Glutamatergic neuron (in vitro differentiated cells): ENCODE data around the gene PPIP5K1. TPM values are rescaled to one million over a fixed set of nuclear protein-coding genes. Genes with fewer than 3 reads are reported as not detected.

ENCODE experiments used
- DNase-seq: peaks from one replicate; pipeline ENCODE4 v3.0.0; 2022
- H3K27ac Mint-ChIP-seq: one replicate; pipeline ENCODE4 v1.8.0; 2020; ENCODE audit warnings: mild to moderate bottlenecking, mixed read lengths, inconsistent platforms; ENCODE audit not compliant: unreplicated experiment
- H3K27me3 Mint-ChIP-seq: one replicate; pipeline ENCODE4 v1.8.0; 2020; ENCODE audit warnings: mild to moderate bottlenecking, moderate library complexity, mixed read lengths, inconsistent platforms; ENCODE audit not compliant: unreplicated experiment
- H3K36me3 Mint-ChIP-seq: one replicate; pipeline ENCODE4 v1.8.0; 2020; ENCODE audit warnings: mild to moderate bottlenecking, mixed read lengths, inconsistent platforms; ENCODE audit not compliant: unreplicated experiment
- H3K4me1 Mint-ChIP-seq: one replicate; pipeline ENCODE4 v1.8.0; 2020; ENCODE audit warnings: mild to moderate bottlenecking, low read depth, mixed read lengths, inconsistent platforms; ENCODE audit not compliant: unreplicated experiment
- H3K4me3 Mint-ChIP-seq: one replicate; pipeline ENCODE4 v1.8.0; 2020; ENCODE audit warnings: mild to moderate bottlenecking, mixed read lengths, inconsistent platforms; ENCODE audit not compliant: unreplicated experiment
- H3K9me3 Mint-ChIP-seq: one replicate; pipeline ENCODE4 v1.8.0; 2020; ENCODE audit warnings: mild to moderate bottlenecking, moderate library complexity, mixed read lengths, inconsistent platforms; ENCODE audit not compliant: unreplicated experiment
- total RNA-seq: library from RNA; stranded (reverse); fragmentation: NEBNext Ultra II Directional; extraction: Animal tissue kit (Norgen Biotek cat#: 25700); gene quantifications from one replicate; pipeline ENCODE4 v1.2.1, GENCODE V29; 2021; ENCODE audit not compliant: unreplicated experiment
- TF ChIP-seq, protein P1 (sequence below): fragments of 200-600 bp; sonication (generic); IDR thresholded peaks from one replicate; pipeline ENCODE4 v1.5.0; 2021; ENCODE audit not compliant: partially characterized antibody, unreplicated experiment

Gene PPIP5K1
- total RNA-seq, 1 donor from 2014 or later: 66.4 TPM

DNA sequence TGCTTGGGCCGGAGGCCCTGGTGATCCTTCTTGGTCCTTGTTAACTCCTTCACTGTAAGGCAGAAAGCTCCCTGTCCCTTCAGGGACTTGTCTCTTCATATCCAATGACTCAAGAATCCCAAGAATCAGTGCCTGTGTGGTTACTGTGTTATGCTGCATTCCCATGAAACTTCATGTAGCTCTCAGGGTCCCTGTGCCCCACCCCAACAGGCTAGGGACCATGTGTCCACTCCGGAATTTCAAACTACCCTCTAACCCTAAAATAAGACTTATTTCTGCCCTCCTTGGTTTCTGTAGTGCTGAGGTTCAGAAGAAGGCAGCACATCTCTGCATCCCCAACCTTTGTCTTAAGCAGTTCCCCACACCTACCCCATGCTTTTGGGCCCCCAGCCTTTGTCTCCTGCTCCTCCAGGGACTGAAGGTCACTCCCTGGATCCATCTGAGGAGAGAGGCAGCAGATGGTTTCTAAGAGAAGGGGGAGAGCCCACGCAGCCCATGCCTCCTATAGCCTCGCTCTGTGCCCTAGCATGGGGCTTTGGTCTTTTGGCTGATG is 73.1 kb downstream of the PPIP5K1 start:
- peak overlapping the region; percentile 100 for H3K27ac Mint-ChIP-seq
- H3K4me1 Mint-ChIP-seq: peaks cover 49% of the 10 kb centered on the region
- H3K27me3 Mint-ChIP-seq: peaks cover 20% of the 10 kb centered on the region
- peak; percentile 51 for DNase-seq
- H3K36me3 Mint-ChIP-seq: peaks cover 23% of the 10 kb centered on the region
- H3K4me3 Mint-ChIP-seq: peak overlapping the region; percentile 99
- peaks cover 40% of the 10 kb centered on the region for H3K9me3 Mint-ChIP-seq
- TF ChIP-seq, protein P1, sequence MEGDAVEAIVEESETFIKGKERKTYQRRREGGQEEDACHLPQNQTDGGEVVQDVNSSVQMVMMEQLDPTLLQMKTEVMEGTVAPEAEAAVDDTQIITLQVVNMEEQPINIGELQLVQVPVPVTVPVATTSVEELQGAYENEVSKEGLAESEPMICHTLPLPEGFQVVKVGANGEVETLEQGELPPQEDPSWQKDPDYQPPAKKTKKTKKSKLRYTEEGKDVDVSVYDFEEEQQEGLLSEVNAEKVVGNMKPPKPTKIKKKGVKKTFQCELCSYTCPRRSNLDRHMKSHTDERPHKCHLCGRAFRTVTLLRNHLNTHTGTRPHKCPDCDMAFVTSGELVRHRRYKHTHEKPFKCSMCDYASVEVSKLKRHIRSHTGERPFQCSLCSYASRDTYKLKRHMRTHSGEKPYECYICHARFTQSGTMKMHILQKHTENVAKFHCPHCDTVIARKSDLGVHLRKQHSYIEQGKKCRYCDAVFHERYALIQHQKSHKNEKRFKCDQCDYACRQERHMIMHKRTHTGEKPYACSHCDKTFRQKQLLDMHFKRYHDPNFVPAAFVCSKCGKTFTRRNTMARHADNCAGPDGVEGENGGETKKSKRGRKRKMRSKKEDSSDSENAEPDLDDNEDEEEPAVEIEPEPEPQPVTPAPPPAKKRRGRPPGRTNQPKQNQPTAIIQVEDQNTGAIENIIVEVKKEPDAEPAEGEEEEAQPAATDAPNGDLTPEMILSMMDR: no peak

DNA sequence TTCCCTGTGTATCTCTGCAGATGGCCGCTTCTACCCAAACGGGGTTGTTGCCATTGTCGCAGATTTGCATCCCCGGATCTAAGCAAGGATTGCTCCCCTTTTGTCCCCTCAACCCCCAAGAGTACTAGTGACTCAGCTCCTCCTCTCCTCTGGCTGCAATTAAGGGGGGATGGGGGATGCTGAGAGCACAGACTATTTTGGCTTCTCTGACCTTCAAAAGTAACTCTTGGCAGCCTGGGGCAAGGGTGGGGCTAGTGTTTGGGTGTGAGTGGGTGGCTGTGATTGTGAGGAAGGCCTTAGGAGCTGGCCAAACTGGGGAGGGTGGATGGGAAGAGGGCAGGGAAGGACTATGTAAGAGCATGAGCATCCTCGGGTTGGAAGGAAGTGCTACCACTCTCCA is 73.8 kb downstream of the PPIP5K1 start:
- H3K9me3 Mint-ChIP-seq: peaks cover 40% of the 10 kb centered on the region
- TF ChIP-seq, protein P1: no peak
- no peak for DNase-seq
- H3K4me1 Mint-ChIP-seq: peaks cover 56% of the 10 kb centered on the region
- peak overlapping the region; percentile 100 for H3K27ac Mint-ChIP-seq
- peaks cover 16% of the 10 kb centered on the region for H3K36me3 Mint-ChIP-seq
- peaks cover 23% of the 10 kb centered on the region for H3K27me3 Mint-ChIP-seq
- H3K4me3 Mint-ChIP-seq: peak overlapping the region; percentile 99

DNA sequence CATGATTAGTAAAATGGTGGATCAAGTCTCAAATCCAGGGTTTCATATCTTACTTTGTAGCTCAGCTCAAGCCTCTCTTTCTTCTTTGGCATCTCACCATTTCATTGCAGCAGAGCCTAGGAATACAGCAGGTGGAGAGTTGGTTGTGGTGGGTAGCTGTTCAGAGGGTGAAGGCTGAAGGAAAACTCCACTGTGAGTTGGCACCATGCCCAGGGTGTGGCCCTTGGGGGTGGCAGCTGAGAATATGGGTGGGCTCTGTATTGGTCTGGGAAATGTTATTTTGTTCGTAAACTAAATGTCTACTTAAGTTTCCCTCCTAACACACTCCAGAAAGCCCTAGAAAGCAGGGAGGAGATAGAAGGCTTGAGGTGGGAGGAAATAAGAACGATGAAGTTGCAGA is 74.3 kb downstream of the PPIP5K1 start:
- Mint-ChIP-seq H3K4me3 (peak overlapping the region; percentile 99), H3K27ac (peak overlapping the region; percentile 100), H3K4me1 (peaks cover 56% of the 10 kb centered on the region), H3K9me3 (peaks cover 37% of the 10 kb centered on the region), H3K36me3 (peaks cover 11% of the 10 kb centered on the region), H3K27me3 (peaks cover 25% of the 10 kb centered on the region)
- DNase-seq: no peak
- TF ChIP-seq, protein P1: no peak

DNA sequence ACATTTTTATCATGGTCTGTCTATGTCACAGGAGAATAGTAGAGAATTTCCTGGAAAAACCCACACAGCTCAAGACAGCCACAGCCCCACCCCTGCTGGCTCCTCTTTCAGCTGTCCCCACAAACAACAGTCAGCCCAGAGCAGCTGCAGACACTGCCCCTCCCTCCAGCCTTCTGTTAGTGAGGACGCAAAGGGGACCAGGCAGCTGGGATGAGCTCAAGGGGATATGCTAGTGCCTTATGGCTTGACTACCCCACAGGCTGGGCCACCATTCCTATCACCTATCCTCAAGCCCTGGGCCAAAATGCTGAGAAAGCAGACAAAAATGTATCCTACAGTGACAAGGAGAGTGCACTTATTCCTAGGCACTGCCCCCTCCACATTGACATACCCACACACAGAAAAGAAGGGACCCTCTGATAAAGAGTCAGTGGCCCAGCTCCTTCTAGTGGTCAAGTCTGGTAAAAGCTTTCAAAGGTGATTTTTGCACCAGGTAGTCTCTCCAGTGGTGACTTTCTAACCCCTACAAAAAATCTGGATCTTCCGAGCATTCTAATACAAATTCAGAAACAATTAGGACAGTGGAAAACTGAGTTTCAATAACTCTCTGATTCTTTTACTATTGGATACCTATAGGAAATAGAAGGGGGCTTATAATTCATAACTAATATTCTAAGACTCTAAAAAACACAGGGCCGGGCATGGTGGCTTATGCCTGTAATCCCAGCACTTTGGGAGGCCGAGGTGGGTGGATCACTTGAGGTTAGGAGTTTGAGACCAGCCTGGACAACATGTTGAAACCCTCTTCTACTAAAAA is 75.6 kb downstream of the PPIP5K1 start:
- H3K27ac Mint-ChIP-seq: peak overlapping the region; percentile 86
- H3K4me1 Mint-ChIP-seq: peaks cover 49% of the 10 kb centered on the region
- H3K9me3 Mint-ChIP-seq: peaks cover 33% of the 10 kb centered on the region
- H3K27me3 Mint-ChIP-seq: peaks cover 26% of the 10 kb centered on the region
- peak overlapping the region; percentile 73 for H3K4me3 Mint-ChIP-seq
- TF ChIP-seq, protein P1: peak; percentile 80
- DNase-seq: peak; percentile 70
- H3K36me3 Mint-ChIP-seq: peaks cover 1% of the 10 kb centered on the region

DNA sequence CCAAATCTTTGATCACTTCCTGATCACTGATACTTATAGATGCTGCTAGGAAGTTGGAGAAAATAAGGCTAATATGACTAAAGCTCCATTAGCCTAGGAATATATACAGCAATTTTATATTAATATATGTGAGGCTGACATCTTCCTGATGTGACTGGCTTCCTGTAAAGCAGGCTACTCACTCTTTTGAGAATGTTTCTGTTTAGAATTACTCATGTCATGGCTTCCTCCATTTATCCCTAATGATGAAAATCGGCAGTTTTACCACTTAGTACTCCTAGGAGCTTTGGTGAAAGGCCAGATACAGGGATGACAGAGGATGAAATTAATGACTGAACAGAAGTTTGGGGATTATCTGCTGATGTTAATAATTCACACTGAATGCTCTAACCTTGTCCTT is 76.5 kb downstream of the PPIP5K1 start:
- TF ChIP-seq, protein P1: no peak
- H3K27me3 Mint-ChIP-seq: peaks cover 21% of the 10 kb centered on the region
- peaks cover 28% of the 10 kb centered on the region for H3K9me3 Mint-ChIP-seq
- peak overlapping the region; percentile 73 for H3K4me3 Mint-ChIP-seq
- peaks cover 51% of the 10 kb centered on the region for H3K4me1 Mint-ChIP-seq
- no peak for DNase-seq
- H3K27ac Mint-ChIP-seq: peak overlapping the region; percentile 86
- H3K36me3 Mint-ChIP-seq: no peaks in the 10 kb centered on the region
